ENCODE data around the gene RPS6KA3.

Gene RPS6KA3

GRCh38 chrX:20266810-20267606 lies at the start of gene RPS6KA3:
RPS6KA3 (minus strand) TSS chrX:20266909; CDS start chrX:20266632, 277 bp downstream.
- DNase-seq, result peak; percentile 64

DNA sequence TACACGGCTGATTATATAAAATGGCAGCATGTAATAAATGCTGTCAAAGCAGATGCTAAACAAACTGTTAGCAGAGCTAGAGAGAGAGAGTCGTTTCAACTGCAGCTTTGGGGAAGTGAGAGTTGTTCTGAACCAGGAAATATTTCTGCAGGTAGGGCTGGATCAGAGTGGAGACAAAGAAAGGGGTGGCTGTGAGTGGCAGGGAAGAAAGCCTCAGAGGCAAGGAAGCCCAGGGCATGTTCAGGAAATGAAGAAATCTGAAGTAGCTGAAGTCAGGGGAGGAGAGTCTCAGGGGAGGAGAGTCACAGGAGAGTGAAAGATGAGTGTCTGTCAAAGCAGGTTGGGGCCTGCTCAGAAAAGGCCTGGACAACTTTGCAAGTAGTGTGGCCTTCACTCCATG lies 48.4 kb upstream of the RPS6KA3 start:
- no peak for DNase-seq

- no peak for DNase-seq
These were observed 47.2 kb upstream of the RPS6KA3 start for GRCh38 chrX:20313899-20314298.

DNA sequence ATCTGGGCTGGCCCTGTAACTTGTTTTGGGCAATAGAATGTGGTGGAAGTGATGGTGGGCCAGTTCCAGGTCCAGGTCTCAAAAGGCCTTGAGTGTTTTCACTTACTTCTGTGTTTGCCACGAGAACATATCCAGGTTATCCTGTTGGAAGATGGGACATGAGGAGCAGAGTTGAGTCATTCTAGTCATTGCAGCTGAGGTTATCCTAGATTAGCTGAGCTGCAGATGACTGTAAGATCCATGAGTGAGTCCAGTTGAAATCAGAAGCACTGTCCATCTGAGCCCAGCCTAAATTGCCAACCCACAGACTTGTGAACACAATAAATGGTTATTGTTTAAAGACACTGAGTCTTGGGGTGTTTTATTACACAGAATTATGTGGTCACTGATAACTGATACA lies 45.3 kb upstream of the RPS6KA3 start:
- no peak for DNase-seq

GRCh38 chrX:20311505-20311904 lies 44.8 kb upstream of the RPS6KA3 start:
- no peak for DNase-seq

GRCh38 chrX:20309806-20310205 lies 43.1 kb upstream of the RPS6KA3 start:
- DNase-seq, result no peak

GRCh38 chrX:20306668-20307067 lies 40.0 kb upstream of the RPS6KA3 start:
- no peak for DNase-seq

- no peak for DNase-seq
These were observed 34.1 kb upstream of the RPS6KA3 start for GRCh38 chrX:20300822-20301221.

- no peak for DNase-seq
These were observed 28.2 kb upstream of the RPS6KA3 start for GRCh38 chrX:20294957-20295356.

- DNase-seq, result no peak
These were observed 27.6 kb upstream of the RPS6KA3 start for GRCh38 chrX:20294284-20294683.

DNA sequence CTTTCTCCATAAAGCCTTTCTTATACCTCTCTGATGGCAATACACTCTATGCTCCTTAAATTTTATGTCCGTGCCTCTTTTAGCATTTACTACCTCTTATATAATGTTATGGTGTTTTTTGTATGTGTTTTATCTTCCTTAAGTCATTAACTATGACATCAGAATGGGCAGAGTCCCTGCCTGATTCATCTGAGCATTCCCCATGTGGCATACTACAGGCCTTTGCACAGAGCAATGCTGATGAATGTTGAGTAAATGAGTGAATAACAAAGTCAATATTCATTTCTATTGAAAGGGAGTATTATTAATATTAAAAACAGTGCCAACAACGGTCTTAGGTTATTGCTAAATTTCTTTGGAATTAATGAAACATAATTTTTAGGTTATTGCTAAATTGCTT lies 18.8 kb upstream of the RPS6KA3 start:
- no peak for DNase-seq

- DNase-seq, result no peak
These were observed 18.3 kb upstream of the RPS6KA3 start for GRCh38 chrX:20284992-20285391.

DNA sequence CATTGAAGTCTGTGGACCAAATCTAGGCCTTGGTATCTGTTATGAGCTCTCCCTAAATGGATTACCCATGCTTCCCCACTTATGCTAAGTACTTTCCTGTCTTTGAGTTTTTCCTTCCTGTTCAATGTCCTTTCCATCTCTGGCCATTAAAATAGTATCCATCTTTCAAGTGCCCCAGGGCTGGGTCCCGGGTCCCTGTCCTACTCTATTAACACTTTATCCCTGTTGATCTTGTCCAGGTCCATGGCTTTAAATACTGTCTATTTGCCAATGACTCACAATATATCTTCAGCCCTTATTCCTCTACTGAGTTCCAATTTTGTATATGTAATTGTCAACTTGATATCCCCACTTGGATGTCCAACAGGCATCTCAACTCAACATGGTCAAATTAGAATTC lies 17.7 kb upstream of the RPS6KA3 start:
- DNase-seq, result no peak

GRCh38 chrX:20280938-20281337 lies 14.2 kb upstream of the RPS6KA3 start:
- DNase-seq, result no peak

DNA sequence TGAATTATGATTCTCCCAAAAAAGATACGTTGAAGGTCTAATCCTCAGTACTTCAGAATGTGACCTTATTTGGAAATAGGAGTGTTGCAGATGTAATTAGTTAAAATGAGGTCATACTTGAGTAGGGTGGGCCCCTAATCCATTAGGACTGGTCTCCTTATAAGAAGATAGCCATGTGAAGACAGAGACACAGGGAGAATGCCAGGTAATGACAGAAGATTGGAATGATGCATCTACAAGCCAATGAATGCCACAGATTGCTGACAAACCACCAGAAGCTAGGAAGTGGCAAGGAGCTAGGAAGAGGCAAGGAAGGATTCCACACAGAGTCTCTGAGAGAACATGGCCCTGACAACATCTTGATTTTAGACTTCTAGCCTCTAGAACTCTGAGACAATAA lies 7.4 kb upstream of the RPS6KA3 start:
- DNase-seq, result no peak

- DNase-seq, result no peak
These were observed 5.0 kb upstream of the RPS6KA3 start for GRCh38 chrX:20271730-20272129.

DNA sequence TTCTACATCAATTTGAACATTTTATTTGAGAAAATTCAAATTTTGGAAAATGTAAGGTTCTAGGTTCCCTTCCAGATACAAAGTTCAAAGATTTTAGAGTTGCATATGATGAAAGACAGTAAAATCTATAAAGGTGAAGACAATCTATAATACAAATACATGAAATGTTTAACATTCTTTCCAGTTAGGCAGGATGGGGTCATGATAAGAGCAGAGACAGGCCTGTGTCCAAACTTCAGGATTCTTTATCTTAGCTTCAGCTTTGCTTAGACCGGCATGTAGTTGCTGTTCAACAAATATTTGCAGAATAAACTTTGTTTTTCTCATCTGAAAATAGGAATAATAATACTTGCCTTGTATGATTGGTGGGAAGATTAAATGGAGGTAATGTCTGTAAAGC lies 4.5 kb upstream of the RPS6KA3 start:
- DNase-seq, result no peak

DNA sequence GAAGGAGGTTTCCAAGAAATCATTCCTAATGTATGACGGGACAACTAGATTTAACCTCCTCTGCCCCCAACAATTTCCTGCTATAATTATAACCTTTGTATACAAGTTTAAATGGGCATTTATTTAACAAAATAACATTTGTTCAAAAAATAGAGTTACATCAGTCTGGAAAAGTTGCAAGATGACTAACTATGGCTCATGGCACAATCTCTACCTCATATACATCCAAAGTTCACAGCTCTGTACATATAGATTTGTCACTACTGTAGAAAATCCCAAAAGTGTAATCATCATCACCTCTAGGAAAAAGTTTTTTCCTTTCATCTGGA lies 3.8 kb upstream of the RPS6KA3 start:
- no peak for DNase-seq

GRCh38 chrX:20269848-20270561 lies 3.3 kb upstream of the RPS6KA3 start:
- no peak for DNase-seq

GRCh38 chrX:20267931-20268701 lies 1.4 kb upstream of the RPS6KA3 start:
- no peak for DNase-seq

- no peak for DNase-seq
These were observed 860 bp upstream of the RPS6KA3 start for GRCh38 chrX:20267607-20267930.

- no peak for DNase-seq
These were observed 705 bp downstream of the RPS6KA3 start for GRCh38 chrX:20265726-20266681.

- no peak for DNase-seq
These were observed 1.4 kb downstream of the RPS6KA3 start for GRCh38 chrX:20265221-20265725.
